OCI-LY1 (cell line): ENCODE results near the gene CXCL5.
"Not testable (repeated sequence)": the region's sequence is repeated elsewhere in the genome, so short reads cannot be mapped to it uniquely, and the experiment has no call there.

Experiments
- H2AFZ ChIP-seq: fragments of 200-600 bp; sonication (generic), shearing (Covaris generic); 2 replicates; pipeline ENCODE4 v1.6.0; 2014; ENCODE audit warnings: antibody characterized with exemption, mild to moderate bottlenecking, low read length
- H3F3A ChIP-seq: fragments of 200-600 bp; sonication (generic), shearing (Covaris generic); 2 replicates; pipeline ENCODE4 v1.6.0; 2014; ENCODE audit warnings: mild to moderate bottlenecking, antibody characterized with exemption, low read length, moderate library complexity; ENCODE audit not compliant: insufficient read depth
- H3K27ac ChIP-seq: fragments of 200-600 bp; sonication (generic); 2 replicates; pipeline ENCODE4 v1.5.1; 2014; ENCODE audit warnings: low read length, mixed run types, mild to moderate bottlenecking, low read depth; ENCODE audit not compliant: poor library complexity, severe bottlenecking
- H3K27me3 ChIP-seq: fragments of 200-600 bp; sonication (generic); 2 replicates; pipeline ENCODE4 v1.6.0; 2014; ENCODE audit warnings: antibody characterized with exemption, mild to moderate bottlenecking, low read length, moderate library complexity; ENCODE audit not compliant: insufficient read depth
- H3K36me3 ChIP-seq: fragments of 200-600 bp; sonication (generic); 2 replicates; pipeline ENCODE4 v1.6.1; 2014; ENCODE audit warnings: mild to moderate bottlenecking, antibody characterized with exemption, low read length, moderate library complexity, mixed read lengths; ENCODE audit not compliant: insufficient read depth
- H3K4me1 ChIP-seq: fragments of 200-600 bp; sonication (generic); 2 replicates; pipeline ENCODE4 v1.5.1; 2014; ENCODE audit warnings: mild to moderate bottlenecking, low read length, moderate library complexity; ENCODE audit not compliant: insufficient read depth, severe bottlenecking
- H3K4me2 ChIP-seq: fragments of 200-600 bp; sonication (generic), shearing (Covaris generic); 2 replicates; pipeline ENCODE4 v1.6.1; 2014; ENCODE audit warnings: low read length
- H3K4me3 ChIP-seq: fragments of 200-600 bp; sonication (generic); 2 replicates; pipeline ENCODE4 v1.5.1; 2014; ENCODE audit warnings: low read length, low read depth, mild to moderate bottlenecking, mixed read lengths; ENCODE audit not compliant: poor library complexity, severe bottlenecking
- H3K79me2 ChIP-seq: fragments of 200-600 bp; shearing (Covaris generic); 2 replicates; pipeline ENCODE4 v1.6.1; 2016; ENCODE audit warnings: mixed run types, low read length, mixed read lengths; ENCODE audit not compliant: insufficient read depth
- H3K9ac ChIP-seq: fragments of 200-600 bp; sonication (generic), shearing (Covaris generic); 2 replicates; pipeline ENCODE4 v1.6.1; 2014; ENCODE audit warnings: mild to moderate bottlenecking, low read length, mixed read lengths
- H3K9me2 ChIP-seq: fragments of 200-600 bp; sonication (generic), shearing (Covaris generic); 2 replicates; pipeline ENCODE4 v1.6.1; 2014; ENCODE audit warnings: low read depth, mild to moderate bottlenecking, low read length, mixed read lengths
- H3K9me3 ChIP-seq: fragments of 200-600 bp; shearing (Covaris generic); 2 replicates; pipeline ENCODE4 v1.6.1; 2014; ENCODE audit warnings: low read length, mixed read lengths
- H4K20me1 ChIP-seq: fragments of 200-600 bp; sonication (generic), shearing (Covaris generic); 2 replicates; pipeline ENCODE4 v1.6.0; 2016; ENCODE audit warnings: mild to moderate bottlenecking, low read length; ENCODE audit not compliant: insufficient read depth
- CTCF ChIP-seq: fragments of 200-600 bp; sonication (generic), shearing (Covaris generic); IDR thresholded peaks from 2 replicates; pipeline ENCODE4 v1.5.1; 2017; ENCODE audit warnings: mild to moderate bottlenecking, antibody characterized with exemption, low read length, moderate library complexity, mixed read lengths
- EZH2 ChIP-seq: fragments of 200-600 bp; sonication (generic), shearing (Covaris generic); IDR thresholded peaks from 2 replicates; pipeline ENCODE4 v1.8.0; 2017; ENCODE audit warnings: borderline replicate concordance, mixed run types, mild to moderate bottlenecking, antibody characterized with exemption, low read length, moderate library complexity, mixed read lengths

Gene CXCL5

GRCh38 chr4:73985528-73985852 is 13.0 kb downstream of the CXCL5 start:
- Histone ChIP-seq H3F3A (no peaks in the 10 kb centered on the region), H3K4me3 (no peak overlapping the region), H3K36me3 (no peaks in the 10 kb centered on the region), H3K9me2 (no peaks in the 10 kb centered on the region), H3K79me2 (no peaks in the 10 kb centered on the region), H3K4me1 (no peaks in the 10 kb centered on the region), H3K9ac (no peak overlapping the region), H3K27ac (no peak overlapping the region), H3K27me3 (no peaks in the 10 kb centered on the region), H3K4me2 (no peak overlapping the region), H3K9me3 (no peaks in the 10 kb centered on the region), H2AFZ (no peak overlapping the region), H4K20me1 (no peaks in the 10 kb centered on the region)
- TF ChIP-seq CTCF (no peak), EZH2 (no peak)

- no peaks in the 10 kb centered on the region for H4K20me1 ChIP-seq
- H3K27ac ChIP-seq: no peak overlapping the region
- H2AFZ ChIP-seq: no peak overlapping the region
- no peak for TF ChIP-seq CTCF
- TF ChIP-seq EZH2: no peak
- no peak overlapping the region for H3K4me2 ChIP-seq
- H3K9ac ChIP-seq: no peak overlapping the region
- H3K9me2 ChIP-seq: no peaks in the 10 kb centered on the region
- H3K4me1 ChIP-seq: no peaks in the 10 kb centered on the region
- H3K79me2 ChIP-seq: no peaks in the 10 kb centered on the region
- H3K36me3 ChIP-seq: no peaks in the 10 kb centered on the region
- H3K27me3 ChIP-seq: no peaks in the 10 kb centered on the region
- no peak overlapping the region for H3K4me3 ChIP-seq
- H3K9me3 ChIP-seq: no peaks in the 10 kb centered on the region
- H3F3A ChIP-seq: no peaks in the 10 kb centered on the region
Observed at GRCh38 chr4:73984736-73985527, 13.5 kb downstream of the CXCL5 start.

- H3K4me2 ChIP-seq, H3K9me2 ChIP-seq, H3K4me3 ChIP-seq: not testable (repeated sequence)
Observed at GRCh38 chr4:73981175-73981574, 17.3 kb downstream of the CXCL5 start.

GRCh38 chr4:73979407-73979957 is 19.0 kb downstream of the CXCL5 start:
- Histone ChIP-seq H4K20me1 (no peaks in the 10 kb centered on the region), H3K36me3 (no peaks in the 10 kb centered on the region), H3K9me3 (no peaks in the 10 kb centered on the region), H3K79me2 (no peaks in the 10 kb centered on the region), H3K9ac (no peak overlapping the region), H3K4me3 (no peak overlapping the region), H2AFZ (no peak overlapping the region), H3K4me1 (no peaks in the 10 kb centered on the region), H3K27me3 (no peaks in the 10 kb centered on the region), H3K27ac (no peak overlapping the region), H3F3A (no peaks in the 10 kb centered on the region), H3K4me2 (no peak overlapping the region), H3K9me2 (no peaks in the 10 kb centered on the region)
- TF ChIP-seq CTCF (no peak), EZH2 (no peak)

More at GRCh38 chr4:73981175-73981574, 17.3 kb downstream of the CXCL5 start:
- not testable (repeated sequence) for H2AFZ ChIP-seq, H3K9ac ChIP-seq, H3F3A ChIP-seq, H3K9me3 ChIP-seq, H3K36me3 ChIP-seq, H3K27me3 ChIP-seq, H3K79me2 ChIP-seq, H3K27ac ChIP-seq, H4K20me1 ChIP-seq, H3K4me1 ChIP-seq
